MV-4-11 (cell line): ENCODE data around the gene PLPP4.

ENCODE experiments used
- DNase-seq: peaks from one replicate; lab custom pipeline; 2025; lab: John Stamatoyannopoulos, UW

PLPP4 gene

DNA sequence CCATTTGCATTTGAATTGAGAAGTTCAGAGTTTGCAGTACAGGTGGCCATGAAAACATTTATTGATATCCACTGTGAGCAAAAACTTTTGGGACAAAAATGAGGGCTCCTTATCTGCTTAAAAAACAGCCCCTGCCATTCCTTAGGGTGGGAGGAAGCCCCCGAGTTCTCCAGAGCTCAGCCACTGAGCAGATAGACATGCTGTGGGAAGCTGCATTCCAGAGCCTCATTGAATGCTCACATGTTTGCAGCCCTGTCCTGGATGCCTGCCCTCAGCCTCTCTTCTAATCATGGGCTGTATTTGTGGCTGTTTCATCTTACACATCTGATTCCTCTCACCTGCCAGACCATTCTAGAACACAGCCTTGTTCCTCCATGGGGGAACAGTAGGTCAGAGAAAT is 33.3 kb downstream of the PLPP4 start:
- no peak for DNase-seq

DNA sequence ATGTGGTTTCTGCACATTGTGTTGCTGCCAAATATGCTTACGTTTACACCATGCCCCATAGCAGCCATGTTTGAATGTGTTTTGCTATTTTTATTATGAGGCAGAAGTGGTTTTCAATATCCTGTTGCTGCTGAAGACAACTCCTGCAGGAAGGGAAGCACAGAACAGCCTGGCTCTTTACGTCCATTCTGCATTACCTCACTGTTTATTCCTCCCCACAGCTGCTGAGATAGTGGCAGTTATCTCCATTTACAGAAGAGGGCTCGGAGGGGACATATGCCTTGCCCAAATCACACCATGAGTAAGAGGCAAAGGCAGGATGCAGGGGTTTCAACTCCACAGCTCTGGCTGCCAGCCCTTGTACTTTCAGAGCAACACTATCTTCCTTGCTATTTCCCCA is 35.3 kb downstream of the PLPP4 start:
- peak; percentile 25 for DNase-seq

DNA sequence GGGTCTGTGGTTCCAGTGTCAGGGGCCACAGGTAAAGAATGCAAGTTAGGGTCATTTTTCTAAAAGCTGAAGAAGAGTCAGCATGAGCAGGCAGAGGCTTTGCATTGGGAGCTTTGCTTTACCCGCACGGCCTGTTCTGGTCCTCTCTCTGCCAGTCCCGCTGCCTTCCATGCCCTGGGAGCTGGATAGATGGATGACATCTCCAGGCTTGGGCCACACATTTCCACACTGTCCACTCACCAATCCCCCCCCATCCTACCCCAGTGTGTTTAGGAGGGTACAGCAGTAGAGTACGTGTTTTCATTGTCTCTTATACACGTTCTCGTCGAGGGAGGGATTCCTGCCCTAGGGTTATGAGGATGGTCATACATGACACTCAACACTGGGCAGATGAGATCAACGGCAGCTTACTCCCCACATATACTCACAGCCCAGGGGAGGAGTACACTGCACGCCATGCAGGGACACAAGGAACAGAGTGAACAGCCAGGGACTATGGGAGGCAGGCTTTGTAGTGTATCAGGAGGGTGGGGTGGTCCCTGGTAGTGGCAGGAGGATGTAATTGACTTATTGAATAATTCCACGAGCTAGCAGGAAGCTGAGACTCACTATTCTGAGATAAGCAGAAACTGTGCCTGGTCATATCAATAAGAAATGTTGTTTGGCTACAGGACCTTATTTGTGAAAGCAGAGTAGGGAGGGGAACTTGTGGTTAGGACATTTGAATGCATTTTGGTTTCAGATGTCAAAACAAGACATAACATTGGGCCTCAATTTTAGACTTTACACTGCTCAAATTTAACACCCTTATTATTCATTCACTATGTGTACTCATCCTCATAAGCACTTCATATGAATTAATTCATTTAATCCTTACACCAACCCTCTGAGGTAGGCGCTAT is 36.6 kb downstream of the PLPP4 start:
- DNase-seq = peak; percentile 62

DNA sequence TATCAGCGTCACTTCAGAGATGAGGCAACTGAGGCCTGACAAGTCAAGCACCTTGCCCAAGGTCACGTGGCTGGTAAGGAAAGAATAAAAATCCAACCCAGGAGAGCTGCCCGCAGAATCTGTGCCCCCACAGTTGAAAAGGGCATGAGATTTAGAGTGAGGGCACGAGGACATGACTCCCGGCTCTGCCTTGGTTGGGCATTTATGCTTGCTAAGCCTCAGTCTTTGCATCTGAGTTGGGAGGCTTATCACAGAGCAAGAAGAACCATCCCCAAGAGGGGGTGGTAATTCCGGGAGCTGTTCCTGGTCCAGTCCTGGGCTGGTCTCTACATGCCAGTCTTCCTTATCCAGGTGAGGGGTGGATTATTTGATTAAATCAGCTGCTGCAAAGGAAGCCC is 37.3 kb downstream of the PLPP4 start:
- no peak for DNase-seq

DNA sequence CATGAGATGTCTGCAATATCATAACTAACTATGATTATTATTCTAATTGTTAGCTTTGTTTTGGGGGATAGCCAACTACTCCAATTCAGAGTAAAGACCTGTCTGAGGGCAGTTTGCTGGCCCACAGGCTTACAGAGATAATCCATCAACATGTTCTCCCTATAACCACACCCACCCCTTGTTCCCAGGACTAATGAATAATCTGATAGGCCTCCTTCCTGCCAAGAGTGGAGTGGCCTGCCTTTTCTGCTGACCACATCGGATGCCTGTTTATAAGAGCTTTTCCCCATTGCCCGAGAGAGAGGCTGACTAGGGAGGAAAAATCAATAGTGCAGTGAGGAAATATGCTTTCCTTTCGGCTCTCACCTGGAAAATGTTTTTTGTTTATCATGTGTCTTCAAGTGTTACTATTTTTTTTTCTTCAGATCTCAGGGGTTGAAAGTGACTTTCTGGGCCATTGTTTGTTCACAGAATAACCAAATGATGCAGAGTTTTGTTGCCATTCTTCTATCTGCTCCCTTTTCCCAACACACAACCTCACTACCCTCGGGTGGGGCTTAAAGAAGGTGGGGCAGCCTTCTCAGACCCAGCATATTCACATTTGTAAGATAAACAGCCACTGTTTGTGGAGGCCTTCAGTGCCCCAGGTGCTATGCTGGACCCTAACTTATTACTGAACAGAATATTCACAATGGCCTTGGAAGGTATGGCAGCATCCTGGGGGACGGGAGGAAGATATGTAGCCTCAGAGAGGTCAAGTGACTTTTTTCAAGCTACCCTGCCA is 38.4 kb downstream of the PLPP4 start:
- DNase-seq = no peak

DNA sequence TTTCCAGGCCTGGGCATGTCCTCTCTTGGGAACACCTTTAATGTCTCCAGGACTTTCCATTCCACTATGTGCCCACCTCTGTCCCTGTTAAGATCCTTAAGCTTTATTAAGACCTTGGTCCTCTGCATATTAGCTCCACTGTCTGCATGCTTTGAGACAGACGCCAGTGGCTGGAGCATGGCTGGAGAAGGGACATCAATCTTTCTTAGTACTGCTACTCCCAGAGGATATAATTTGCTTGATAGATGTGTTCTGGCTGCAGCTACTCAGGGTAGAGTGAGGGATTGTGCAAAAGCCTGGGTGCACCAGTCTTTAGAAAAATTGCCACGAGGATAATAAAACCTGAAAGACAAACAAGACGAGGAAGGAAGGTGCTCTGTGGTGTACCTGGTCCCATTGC is 42.9 kb downstream of the PLPP4 start:
- no peak for DNase-seq

DNA sequence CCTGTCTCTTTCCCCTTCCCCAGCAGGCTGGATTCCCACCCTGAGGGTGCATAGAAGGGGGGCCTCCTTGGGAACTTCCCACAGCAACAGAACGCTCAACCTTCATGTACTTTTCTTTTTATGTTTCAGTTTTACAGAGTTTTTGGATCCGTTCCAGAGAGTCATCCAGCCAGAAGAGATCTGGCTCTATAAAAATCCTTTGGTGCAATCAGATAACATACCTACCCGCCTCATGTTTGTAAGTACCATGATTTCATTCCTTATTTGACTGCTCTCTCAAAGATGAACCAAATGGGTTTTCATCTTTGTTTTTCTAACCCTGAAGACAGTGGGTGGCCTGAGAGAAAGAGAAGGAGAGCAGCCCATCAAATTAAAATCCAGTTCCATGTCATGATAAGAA is 46.7 kb downstream of the PLPP4 start:
- no peak for DNase-seq

DNA sequence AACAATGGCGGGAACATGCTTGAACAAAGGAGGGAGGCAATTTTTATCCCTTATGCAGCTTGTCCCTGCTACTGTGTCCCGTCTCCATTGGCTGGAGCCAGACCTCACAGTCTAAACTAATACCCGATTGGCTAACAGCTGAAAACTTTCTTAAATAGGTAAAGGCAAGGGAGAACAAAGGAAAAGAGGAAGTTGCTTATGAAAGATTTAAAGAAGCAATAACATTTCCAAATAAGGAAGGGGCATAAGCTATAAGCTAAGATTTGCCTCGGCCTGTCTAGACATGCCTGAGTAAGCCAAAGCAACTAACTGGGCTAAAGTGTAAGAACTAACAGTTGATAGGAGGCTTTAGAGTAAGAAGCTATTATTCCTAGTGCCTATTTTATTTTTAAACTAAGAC is 47.2 kb downstream of the PLPP4 start:
- peak; percentile 95 for DNase-seq

DNA sequence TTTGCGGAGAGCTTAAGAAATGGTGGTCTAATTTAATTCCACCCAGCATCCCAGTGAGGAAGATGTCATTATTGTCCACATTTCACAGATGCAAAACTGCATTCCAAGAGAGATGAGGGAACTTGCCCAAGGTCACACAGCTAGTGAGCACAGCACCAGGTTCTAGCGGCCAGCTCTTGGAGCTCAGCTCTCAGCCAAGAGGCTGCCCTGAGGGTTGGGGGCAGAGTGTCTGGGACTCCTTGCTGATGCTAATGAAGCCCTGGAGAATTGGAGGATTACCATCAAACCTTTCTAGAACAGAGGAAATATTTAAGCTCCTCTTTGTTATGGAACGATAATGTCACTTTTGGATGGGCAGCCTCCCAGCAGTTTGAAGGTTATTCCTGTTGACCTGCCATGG is 48.0 kb downstream of the PLPP4 start:
- no peak for DNase-seq

DNA sequence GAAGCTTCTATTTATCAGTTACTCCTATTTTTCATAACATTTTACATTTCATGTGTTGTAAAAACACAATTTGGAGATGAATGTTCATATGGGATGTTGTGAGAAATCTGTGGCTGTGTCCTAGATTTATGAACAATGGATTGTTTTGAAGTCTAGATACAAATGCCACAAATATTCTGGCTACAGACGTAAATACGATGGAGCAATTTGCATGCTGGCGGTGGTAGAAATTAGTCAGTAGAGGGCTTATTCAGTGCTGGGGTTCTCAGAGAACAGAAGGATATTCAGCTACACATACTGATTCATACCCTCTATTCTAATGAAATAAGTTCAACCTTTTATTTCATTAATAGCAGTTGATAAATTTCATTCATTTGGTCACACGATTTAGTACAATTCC is 48.8 kb downstream of the PLPP4 start:
- DNase-seq = no peak

DNA sequence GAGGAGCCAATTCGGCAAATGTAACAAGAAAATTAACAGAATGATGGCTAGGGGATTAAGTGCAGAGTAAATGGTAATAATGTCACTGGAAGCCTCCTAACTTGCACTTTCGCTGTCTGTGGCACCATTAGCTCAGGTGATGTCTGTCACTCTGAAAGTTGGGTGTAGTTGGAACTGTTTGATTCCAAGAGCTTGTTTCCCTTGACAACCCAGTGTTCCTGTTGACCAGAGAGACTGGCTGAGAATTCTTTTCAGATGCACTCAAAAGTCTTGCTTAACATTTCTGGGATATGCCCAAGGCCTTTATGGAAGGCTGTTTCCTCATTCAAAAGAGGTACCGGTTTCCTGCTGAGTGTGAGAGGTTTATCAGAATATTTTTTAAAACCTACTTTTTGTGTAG is 49.6 kb downstream of the PLPP4 start:
- no peak for DNase-seq

DNA sequence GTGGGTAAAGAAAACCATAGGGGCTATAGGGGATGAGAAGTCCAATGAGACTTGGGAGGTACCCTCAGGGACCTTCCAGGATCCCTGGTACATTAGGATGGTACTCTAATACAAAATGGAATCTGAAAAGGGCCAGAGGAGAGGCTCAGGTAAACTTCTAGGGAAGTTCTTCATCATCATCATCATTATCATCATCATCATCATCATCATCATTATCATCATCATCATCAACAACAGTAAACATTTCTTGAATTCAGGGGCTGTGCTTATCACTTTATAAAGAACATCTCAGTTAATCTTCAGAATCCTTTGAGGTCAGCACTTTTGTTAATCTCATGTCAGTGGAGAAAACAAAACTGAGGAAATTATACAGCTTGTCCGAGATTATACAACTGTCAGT is 50.1 kb downstream of the PLPP4 start:
- DNase-seq = no peak

DNA sequence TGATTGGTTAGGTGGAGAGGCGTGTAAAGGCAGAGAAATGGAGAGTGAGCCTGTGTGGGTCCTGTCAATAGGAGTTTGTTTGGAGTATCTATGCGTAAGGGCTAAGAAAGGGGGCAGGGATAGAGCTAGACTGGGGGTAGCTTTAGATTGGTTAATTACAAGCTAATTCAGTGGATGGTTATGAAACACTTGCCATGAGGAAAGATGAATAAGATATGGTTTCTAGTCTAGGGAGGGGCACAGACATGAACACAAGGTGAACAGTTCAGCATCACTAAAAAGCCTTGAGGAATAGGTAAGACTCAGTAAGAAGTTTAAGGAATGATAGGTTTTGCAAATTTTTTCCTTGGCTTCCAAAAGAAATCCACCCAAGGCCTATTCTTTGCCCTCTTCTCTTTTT is 50.6 kb downstream of the PLPP4 start:
- DNase-seq = no peak

DNA sequence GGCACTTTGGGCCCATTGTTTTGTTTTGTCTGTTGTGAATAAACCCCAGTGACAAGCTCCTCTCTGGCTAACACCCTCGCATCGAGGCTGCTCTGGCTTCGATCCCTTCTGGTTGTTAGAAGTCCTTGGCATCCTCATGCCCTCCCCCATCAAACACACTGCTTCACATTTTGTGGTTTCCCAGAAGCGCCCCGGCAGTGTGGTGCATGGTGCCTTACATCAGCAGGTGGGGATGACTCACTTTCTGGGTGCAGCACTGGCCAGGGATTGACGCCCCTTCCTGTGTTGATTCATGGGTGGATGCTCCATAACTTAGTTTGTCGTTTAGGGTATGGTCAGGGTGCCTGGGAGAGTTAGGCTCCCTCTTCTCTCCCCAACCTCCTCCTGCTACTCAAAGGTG is 51.4 kb downstream of the PLPP4 start:
- peak; percentile 78 for DNase-seq

DNA sequence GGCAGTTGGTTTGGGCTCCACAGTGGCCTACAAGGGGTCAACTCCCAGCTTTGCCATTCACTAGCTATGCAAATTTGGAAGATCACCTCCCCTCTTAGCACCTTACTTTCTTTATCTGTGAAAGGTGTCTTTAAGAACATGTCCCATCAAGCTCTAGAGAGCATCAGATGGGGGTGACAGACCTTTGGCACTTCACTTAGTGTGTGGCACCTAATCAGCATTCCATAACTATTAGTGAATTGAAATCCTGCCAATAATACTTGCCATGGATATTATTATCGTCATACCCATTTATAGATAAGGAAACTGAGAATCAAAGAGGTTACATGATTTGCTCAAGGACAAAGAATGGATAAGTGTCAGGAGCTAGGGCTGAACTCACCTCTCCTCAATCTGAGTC is 51.9 kb downstream of the PLPP4 start:
- DNase-seq = no peak

DNA sequence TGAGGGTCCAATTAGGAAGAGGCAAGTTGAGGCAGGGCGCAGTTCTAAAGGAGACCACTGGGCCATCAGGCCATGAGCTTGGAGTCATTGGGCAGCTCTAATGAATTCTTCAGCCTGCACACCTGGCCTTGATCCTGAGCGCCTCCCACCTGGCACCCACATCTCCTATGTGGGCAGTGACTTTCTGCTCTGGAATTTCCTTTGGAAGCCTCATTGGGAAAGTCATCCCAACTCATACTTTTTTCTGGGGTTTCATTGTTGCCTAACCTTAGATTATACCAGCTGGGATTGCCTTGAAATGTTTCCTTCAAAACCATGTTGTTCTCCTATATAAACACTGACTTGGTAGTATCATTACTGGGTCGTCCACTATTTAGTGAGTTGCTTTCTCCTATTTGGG is 54.1 kb downstream of the PLPP4 start:
- DNase-seq = no peak

DNA sequence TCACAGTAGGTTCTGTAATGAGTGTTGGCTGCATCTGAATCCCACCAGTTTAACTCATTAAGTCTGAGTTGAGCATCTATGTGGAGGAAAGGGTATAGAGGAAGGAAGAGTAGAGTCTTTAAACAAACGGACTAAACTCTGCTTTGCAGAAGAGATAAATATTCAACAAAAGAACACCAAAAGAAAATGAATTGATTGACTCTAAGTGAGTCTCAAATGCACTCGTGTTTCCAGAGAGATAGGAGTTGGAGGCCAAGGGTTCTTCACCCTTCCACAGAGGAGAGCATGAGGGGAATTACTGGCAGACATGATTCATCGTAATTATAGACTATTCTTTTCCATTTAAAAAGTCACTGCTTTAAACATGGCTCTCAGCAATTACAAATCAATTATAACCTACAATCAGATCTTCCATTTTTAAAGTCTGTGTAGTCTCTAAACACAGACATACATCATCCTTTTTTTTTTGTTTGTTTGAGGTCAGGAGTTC is 56.3 kb downstream of the PLPP4 start:
- no peak for DNase-seq

DNA sequence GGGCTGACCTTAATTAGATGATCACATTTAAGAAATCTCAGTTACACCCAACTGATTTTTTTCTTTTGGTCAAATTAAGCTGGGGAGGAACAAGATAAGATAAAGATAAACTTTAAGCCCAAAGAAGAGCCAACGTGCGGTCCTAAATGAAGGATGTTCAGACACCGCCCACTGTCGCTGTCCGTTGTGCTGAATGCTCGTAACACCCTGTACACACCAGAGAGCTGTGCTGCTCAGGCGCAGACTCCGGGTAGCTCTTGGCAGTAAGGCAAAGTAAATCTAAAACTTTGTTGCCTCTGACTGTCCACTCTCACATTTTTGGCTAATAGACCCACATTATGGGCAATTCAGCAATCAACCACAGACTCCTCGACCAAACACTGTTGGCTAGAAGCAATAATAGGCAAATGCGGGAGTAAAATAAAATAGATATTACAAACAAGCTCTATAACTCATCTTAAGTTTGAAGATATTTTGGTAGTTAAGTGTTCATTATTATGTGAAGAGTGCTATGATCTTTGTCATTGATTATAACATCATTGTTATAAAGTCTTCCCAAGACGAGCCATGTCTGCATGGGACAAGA is 57.1 kb downstream of the PLPP4 start:
- peak; percentile 56 for DNase-seq

DNA sequence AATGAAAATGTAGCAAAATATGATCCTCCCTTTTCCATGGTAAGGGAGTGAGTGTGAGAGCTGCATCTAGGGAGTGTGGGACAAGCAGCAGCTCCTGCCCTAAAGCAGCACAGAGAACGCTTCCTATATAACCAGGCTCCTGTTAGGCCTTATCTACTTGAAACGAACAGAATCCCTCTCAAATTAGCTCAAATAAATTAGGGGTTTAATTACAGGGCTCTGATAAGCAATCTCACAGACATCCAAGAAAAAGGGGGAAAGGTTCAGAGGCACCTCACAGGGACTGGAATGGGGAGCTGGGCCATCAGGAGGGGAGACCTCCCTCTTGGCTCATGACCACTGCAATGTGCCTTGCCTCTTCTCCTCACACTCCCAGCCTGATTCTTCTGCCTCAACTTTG is 57.9 kb downstream of the PLPP4 start:
- DNase-seq = no peak

DNA sequence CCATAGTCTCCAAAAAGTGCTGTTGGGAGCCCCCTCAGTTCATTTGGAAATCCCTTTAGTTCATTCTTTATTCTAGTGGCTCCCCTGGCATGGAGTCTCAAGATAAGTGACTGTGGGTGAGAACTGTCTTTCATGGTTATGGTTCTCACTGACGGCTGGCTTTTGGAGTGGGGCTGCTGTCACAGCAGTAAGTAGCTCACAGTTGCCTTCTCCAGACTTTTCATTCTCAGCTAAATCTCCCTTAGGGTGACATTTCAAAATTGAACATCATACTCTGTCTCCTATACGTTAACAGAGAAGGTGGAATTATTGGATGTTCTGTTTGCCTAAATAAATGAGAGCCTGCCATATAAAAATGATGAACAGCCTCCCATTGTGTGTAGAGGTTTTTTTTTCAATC is 58.7 kb downstream of the PLPP4 start:
- no peak for DNase-seq

DNA sequence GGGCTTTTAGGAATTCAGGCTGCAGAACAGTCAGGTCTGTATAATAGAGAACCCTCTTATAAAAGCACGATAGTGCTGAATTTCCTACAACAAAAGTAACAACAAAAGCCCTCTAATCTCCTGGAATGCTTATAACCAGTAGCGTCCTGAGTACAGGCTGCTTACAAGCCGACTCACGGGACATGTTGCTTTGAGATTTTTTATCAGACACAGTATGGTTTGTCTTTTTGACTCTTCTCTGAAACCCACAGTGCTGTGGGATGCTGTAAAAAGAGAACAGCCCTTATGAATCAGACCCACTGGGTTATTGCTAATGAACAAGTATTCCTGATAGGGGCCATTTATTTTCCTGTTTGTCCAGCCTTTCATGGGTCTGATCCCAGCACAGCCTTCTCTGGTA is 59.4 kb downstream of the PLPP4 start:
- DNase-seq = no peak

DNA sequence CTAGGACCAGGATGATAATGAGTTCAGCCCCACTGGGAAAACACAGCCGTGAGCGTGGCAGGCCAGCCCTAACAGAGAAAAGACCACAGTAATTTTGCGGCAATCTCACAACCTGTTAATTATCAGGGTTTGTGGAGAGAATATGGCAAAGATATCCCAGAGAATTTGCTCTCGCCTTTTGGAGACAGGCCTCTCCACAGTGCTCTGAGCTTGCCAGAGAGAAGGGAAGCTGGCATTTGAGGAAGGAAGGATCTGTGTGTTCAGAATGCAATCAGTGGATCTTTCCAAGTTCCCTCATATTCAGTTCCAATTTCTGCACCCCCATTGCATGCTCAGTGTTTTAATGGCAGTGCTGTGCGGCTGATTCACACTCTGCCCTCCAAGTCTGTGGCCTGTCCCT is 60.2 kb downstream of the PLPP4 start:
- DNase-seq = no peak
